PC-3 (cell line): Measurements from ENCODE around the gene MIPEP.

Source experiments
- CTCF ChIP-seq: fragments of 300-600 bp; sonication (generic); conservative IDR thresholded peaks from 2 replicates; pipeline ENCODE4 v1.5.1; 2017; ENCODE audit warnings: antibody characterized with exemption, low read depth, mild to moderate bottlenecking, low read length
- EZH2 ChIP-seq: fragments of 300-600 bp; sonication (generic); IDR thresholded peaks from one replicate; pipeline ENCODE4 v1.6.1; 2017; ENCODE audit warnings: antibody characterized with exemption, mild to moderate bottlenecking, low read length; ENCODE audit not compliant: unreplicated experiment

GRCh38 chr13:23828866-23829265 is 60.3 kb downstream of the MIPEP start:
- TF ChIP-seq CTCF (no peak), EZH2 (no peak)
